Activated CD4-positive, CD25-positive, alpha-beta regulatory T cell treated with anti-CD3 and anti-CD28 coated beads, Interleukin-2, amount 50 U/mL, for 72 hours (primary cell): ENCODE measurements around the gene ZNF768.
A peak's percentile ranks its signal among the peaks of the same experiment; 100 is the strongest.
"Not testable (repeated sequence)": the region's sequence is repeated elsewhere in the genome, so short reads cannot be mapped to it uniquely, and the experiment has no call there.

Experiments
- DNase-seq: peaks from one replicate; pipeline ENCODE4 v3.0.0; 2021

Gene ZNF768

DNA sequence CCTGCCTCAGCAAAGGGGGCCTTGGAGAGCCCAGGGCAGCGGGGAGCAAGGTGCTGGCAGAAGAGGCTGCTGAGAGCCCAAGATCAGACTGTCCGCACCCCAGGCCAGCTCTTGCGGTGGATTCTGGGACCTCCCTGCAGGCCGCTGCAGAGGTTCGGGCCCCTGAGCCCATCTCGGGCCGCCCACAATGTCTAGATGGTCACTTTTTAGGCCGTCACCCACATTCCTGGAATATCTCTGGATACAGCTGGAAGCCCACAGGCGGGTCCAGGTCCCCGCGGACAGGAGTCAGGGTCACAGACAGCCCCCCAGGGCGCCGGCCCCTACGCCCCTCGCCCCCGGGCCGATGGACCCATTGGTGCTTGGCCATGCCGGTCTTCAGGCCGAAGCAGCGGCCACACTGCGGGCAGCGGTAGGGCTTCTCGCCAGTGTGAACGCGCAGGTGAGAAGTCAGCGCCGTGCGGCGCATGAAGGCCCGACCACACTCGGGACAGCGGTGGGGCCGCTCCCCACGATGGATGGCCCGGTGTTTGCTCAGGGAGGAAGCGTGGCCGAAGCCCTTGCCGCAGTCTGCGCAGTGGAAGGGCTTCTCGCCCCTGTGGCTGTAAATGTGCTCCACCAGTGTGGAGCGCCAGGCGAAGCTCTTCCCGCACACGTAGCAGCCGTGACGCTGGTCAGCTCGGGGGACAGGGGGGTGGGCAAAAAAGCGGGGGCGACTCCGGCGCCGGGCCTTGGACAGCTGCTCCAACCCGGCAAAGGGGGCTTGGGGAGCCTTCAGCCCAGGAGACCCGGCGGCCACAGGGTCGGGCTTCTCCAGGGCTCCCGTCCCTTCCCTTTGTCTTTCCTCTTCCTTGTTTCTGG is 6.1 kb upstream of the ZNF768 start:
- no peak for DNase-seq

DNA sequence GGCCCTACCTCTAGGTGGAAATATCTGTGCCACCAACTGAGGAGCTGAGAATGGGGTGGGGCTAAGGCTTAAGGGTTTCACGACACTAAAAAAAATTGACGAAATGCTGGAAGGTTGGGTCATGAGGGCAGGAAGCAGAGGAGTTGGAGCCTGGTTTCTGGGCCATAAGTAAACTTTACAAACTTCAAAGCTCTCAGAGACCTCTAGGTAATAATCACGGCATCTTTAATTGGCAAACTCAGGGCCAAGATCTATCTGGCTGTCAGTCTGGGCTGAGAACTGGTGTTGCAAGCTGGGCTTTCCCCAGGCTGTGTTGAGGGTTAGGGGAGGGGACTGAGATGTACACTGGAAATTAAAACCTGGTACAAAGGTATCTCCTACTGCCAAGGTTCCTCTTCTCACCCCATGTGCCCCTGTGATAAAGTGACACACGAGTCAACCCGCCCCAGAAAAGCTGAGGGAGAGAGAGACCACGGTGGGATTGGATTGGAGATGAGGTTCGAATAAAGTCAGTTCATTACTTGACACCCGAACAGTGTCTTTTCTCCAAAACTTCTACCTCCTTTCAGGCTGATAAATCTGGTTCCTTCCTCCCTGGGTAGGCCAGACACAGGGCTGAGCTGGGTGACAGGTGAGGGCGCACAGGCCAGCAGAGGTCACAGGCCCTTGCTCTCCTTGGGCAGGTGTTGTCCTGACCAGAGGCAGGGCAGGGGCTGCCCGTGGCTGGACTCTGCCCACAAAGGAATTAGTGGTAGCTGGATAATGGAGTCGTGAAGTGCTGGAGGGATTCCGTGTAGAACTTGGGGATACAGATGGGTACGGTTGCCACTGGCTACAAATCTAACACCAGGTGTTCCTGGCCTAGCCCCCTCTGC is 4.0 kb upstream of the ZNF768 start:
- no peak for DNase-seq

DNA sequence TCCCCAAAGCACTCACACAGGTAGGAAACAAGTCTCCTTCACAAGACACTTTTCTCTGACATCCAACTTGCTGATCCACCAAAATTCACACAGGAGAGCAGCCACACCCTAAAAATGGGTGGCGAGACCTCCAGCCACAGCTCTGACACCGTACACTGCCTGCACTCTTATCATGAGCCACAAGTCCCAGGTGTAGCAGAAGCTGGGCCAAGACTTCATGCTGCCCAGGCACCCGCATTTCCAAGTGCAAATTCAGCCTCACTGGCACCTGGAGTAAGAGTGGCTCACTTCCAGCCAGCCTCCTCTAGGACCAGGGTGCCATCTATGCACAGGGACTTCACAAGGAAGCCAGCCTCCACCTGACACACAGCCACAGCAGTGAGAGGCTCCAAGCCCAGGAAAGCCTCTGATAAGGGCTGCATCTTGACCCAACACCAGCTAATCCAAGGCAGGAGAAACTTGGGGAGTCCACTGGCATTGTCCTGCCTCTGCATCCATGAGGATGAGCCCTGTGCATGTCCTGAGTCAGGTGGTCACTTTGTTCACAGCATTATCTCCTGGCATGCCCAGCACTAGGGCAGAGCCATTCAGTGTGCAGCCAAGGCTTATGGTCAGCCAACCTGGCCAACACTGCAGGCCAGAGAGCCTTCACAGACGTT is 2.6 kb upstream of the ZNF768 start:
- DNase-seq: no peak

DNA sequence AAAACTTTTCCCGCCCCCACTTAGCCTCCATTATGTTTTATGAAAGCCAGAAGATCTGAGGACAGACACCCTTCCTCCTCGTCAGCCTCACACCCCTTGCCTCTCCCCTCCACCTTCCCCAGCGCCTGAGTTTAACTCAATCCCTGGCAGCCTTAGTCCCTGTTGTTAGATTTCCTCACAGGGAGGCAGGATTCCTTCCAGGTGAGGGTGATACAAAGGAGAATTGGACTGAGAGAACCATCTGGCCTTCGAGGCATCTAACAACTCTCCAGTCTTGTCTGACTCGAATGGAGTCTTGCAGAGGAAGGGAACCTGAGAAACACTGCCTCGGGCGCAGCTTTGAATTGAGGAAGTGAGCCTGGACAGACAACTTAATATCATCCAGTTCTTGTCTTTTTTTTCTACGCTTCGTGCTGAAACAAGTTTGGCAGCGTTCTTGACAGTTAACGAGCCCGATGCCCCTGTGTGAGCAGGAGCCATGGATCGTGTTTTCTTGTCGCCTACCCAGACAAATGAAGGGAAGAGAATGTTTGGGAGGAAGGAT is 1.3 kb upstream of the ZNF768 start:
- no peak for DNase-seq

DNA sequence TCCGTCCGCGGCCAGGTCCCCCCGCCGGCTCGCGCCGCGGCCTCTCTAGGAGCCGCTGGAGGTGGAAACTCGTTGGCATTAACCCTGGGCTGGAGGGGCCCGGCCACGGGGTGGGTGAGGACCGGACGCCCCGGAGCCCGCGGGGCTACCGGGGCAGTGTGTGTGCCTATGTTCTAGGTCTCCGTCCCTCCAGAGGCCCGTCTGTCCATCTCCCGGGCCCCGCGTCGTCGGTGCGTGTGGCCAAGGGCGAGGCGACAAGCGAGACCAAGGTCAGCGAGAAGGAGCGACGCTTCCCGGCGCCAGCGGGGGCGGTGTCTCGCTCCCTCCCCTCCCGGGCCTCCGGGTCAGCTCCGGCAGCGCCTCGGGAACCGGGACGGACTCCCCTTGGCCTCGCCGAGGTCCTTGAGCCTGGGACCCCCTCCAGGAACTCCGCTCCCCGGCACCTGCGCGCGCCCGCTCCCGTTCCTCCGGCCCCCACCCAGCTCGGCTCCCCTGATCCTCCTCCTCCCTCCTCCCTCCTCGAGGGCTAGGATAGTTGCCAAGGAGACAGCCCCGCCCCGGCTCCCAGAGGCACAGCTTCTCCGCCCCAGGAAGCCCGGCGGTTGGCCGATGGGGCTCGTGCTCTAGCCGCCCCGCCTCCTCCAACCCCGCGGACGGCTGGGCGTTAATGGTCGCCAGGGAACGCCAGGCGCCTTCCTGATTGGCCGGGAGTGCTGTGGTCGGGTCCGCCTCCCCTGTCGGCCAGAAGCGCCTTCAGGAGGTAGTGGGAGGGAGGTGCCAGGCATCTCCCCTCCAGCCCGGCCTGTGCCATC is 663 bp upstream of the ZNF768 start:
- DNase-seq: peak; percentile 87

DNA sequence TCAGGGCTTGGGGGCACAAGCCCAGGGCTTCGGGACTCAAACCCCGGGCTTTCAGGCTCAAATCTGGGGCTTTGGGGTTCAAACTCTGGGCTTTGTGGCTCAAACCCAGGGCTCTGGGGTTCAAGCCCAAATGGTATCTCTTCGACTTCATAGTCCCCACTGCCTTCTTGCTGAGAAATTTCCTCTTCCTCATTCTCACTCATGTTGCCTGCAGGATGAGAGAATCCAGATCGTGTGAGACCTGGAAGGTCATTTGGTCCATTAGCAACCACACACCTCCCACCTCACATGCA is 576 bp downstream of the ZNF768 start:
- no peak for DNase-seq

DNA sequence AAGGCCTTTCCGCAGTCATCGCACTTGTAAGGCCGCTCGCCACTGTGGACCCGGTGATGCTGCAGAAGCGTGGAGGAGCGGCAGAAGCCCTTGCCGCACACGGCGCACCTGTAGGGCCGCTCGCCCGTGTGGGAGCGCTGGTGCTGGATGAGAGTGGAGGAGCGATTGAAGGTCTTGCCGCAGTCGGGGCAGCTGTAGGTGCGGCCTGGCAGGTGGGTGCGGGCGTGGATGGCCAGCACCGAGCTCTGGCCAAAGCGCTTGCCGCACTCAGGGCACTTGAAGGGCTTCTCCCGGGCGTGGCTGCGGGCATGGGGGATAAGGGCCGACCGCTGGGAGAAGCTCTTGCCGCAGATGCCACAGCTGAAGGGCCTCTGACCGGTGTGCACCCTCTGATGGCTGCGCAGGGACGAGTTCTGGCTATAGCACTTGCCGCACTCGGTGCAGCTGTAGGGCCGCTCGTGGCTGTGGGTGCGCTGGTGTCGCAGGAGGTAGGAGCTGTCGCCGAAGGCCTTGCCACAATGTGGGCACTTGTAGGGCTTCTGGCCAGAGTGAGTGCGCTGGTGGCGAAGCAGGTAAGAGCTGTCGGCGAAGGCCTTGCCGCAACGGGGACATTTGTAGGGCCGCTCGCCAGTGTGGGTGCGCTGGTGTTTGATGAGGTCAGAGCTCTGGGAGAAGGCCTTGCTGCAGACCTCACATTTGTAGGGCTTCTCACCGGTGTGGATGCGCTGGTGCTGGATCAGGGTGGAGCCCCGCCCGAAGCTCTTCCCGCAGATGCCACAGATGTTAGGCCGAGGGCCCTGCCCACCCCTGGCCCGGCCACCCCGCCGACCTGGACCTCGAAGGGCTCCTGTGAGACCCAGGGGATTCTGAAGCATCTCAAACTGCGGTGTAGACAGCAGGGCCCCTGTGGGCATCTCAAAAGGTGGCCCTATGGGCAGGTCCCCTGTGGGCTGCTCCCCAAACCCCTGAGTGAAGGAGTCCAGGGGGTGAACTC is 1.5 kb downstream of the ZNF768 start:
- no peak for DNase-seq

DNA sequence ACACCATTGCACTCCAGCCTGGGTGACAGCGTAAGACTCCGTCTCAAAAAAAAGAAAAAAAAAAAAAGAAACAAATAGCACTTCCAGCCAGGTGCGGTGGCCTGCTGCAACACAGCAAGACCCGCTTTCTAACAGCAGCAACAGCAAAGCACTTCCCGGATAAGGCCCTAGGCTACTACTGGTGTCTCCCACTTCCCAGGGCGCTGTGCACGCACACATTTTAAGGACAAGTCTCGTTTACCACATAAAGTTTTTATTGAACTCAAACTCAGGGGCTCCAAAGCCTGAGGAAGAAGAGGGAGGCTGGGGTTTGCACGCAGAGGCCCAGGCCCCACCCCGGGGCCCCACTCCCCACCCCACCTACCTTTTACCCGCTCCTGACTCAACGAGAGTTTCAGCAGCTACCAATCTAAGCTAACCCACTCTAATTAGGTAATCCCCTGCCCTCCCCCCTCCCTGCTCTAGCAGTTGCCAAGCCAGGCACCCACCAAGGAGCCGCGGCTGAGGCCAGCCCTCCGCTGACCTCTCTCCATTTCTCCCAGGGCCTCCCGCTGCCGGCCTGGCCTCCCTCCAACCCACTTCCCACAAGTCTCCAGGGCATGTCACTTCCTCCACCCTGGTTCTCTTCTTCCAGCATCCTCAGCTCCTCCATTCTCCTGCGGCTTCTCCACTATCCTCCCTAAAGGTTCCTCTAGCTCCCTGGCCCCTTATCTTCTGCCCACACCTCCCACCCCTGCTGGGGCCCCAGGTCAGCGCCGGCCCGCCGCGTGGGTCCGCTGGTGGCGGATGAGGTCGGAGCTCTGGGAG is 2.4 kb downstream of the ZNF768 start:
- no peak for DNase-seq

DNA sequence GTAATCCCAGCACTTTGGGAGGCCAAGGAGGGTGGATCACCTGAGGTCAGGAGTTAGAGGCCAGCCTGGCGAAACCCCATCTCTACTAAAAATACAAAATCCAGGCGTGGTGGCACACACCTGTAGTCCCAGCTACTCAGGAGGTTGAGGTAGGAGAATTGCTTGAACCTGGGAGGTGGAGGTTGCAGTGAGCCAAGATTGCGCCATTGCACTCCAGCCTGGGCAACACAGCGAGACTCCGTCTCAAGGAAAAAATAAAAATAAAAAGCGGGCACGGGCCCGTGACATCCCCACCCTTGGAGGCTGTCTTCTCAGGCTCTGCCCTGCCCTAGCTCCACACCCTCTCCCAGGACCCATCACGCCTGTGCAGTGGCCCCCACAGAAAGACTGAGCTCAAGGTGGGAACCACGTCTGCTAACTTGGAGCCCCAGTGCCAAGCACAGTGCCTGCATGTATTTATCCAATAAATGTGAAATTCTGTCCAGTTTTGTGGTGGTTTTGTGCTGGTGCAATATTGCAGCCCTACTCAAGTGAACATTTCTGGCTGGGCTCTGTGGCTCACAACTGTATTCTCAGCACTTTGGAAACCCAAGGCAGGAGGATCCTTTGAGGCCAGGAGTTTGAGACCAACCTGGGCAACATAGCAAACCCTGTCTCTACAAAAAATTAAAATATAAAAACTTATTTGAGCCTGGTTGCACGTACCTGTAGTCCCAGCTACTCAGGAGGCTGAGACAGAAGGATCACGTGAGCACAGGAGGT is 3.5 kb downstream of the ZNF768 start:
- DNase-seq: not testable (repeated sequence)

DNA sequence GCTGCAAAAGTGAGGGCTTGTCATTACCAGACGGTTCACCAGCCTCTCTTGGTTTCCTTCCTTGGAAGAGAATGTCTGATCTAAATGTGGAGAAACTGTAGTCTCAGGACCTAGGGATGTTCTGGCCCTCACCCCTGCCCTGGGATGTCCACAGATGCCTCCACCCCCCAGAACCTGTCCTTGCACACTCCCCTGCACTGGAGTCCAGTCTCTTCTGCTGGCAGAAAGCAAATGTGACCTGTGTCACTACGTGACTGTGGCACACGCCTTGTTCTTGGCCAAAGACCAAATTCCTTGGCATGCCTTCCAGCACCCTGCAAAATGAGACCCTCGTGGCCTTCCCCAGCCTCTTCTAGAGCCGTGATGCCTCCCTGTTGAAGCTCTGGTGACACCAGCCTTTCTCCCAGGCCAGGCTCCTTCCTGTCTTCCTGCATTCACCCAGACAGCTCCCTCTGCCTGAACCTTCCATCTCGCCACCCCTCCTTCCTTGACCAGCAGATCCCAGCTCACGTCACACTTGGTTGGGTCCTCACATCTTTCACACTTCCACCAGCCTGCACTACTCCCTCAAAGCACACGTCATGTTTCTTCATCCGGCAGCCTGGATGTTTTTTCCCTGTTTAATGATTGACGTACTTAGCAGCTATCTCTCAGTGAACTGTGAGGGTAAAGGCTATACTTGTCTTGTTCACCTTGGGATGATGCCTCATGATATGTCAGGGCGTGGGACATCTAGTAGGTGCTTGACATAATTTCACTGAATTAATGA is 4.3 kb downstream of the ZNF768 start:
- no peak for DNase-seq

DNA sequence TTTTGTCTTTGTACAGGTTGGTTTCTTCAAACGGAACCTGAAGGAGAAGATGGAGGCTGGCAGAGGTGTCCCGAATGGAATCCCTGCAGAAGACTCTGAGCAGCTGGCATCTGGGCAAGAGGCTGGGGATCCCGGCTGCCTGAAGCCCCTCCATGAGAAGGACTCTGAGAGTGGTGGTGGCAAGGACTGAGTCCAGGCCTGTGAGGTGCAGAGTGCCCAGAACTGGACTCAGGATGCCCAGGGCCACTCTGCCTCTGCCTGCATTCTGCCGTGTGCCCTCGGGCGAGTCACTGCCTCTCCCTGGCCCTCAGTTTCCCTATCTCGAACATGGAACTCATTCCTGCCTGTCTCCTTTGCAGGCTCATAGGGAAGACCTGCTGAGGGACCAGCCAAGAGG is 4.9 kb downstream of the ZNF768 start:
- DNase-seq: no peak

DNA sequence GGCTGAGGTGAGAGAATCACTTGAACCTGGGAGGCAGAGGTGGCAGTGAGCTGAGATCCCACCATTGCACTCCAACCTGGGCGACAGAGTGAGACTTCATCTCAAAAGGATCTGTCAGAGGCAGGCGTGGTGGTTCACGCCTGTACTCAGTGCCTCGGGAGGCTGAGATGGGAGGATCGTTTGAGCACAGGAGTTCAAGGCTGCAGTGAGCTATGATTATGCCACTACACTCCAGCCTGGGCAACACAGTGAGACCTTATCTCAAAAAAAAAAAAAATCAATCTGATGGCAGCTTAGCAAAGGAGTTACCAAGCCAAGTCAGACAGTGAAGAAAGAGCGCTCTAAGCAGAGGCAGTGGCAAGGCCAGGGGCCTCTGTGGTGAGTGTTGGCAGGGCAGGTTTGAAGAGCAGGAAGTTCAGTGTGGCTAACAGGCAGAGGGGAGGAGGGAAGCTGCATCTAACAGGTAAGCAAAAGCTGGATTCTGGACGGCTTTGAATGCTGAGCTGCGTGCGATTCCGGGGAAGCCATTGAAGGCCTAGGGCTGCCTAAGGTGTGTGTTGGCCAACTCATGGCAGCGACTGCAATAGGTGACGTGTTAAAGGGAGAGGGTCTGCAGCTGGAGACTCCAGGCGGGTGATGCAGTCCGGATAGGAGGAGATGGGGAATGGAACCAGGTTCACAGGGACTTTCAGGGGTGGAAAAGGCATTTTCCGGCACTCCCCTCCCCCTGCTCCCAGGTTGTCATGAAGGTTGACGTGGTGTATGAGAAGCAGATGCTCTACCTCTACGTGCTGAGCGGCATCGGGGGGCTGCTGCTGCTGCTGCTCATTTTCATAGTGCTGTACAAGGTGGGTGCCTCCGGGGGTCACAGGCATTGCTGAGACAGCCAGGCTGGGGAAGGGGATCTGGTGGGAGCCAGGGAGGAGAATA is 7.0 kb downstream of the ZNF768 start:
- DNase-seq: no peak

DNA sequence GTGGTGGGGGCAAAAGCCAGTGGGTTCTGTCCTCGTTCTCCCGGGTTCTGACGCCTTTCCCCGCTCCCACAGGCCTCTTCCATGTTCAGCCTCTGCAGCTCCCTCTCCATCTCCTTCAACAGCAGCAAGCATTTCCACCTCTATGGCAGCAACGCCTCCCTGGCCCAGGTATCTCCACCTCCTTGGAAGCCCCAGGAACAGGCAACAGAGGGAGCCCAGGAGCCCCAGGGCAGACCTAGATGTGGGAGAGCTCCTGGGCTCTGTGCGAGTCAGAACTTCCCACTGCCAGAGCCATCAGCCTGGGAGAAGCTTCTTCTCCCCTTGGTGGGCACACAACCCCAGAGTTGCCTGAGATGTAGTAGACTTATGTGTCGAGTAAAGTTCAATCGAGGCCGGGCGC is 7.8 kb downstream of the ZNF768 start:
- DNase-seq: no peak

DNA sequence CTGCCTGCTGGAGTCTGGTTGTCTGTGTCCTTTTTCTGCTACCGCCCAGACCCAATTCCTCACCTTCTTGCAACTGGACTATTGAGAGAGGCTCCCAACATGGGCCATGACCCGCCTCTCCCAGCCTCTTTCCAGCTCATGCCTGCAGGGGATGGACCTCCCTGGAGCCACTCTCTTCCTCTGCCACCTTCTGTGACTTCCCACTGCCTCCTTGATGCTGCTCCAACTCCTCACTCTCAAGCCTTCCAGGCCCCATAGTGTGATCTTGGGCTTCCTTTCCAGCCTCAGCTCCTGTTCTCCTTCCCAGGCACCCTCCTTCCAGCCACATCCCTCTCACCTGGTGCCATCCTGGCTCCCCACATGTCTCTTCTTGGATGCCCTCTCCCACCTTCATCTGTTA is 11.1 kb downstream of the ZNF768 start:
- no peak for DNase-seq

DNA sequence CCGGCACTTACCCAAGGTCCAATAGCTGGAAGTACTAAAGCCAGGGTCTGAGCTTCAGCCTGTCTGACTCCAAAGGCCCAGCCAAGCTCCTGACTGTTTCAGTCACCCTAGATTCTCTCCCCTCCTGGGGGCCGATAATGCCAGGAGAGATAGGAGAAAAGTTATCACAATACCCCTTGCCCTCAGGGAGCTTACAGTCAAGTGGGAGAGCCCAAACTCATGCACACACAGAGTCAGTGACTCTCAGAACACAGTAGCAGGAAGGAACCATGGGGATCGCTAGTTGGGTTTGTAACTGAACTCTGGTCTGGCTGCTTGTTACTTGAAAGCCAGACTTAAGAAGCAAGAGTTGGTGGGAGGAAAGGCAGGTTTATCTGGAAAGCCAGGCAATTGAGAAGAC is 14.9 kb downstream of the ZNF768 start:
- DNase-seq: no peak

DNA sequence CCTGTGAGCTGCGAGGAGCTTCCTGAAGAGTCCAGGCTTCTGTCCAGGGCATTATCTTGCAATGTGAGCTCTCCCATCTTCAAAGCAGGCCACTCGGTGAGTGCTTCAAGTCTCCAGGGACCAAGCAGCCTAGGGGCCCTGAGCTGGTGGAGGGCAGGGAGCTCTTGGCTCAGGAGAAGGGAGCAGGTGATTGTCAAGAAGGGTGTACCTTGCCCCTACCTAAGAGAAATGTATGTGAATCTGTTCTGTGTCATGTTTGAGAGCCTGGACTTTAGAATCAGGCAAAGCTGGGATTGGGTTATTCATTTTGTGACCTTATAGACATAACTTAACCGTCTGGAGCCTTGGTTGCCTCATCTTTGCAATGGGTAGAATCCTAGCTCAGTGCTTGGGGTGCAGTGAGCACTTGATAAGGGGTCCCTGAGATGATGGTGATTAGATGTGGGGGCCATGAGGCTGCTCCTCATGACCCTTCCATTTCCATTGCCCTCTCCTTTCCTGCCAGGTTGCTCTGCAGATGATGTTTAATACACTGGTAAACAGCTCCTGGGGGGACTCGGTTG is 15.9 kb downstream of the ZNF768 start:
- DNase-seq: no peak

DNA sequence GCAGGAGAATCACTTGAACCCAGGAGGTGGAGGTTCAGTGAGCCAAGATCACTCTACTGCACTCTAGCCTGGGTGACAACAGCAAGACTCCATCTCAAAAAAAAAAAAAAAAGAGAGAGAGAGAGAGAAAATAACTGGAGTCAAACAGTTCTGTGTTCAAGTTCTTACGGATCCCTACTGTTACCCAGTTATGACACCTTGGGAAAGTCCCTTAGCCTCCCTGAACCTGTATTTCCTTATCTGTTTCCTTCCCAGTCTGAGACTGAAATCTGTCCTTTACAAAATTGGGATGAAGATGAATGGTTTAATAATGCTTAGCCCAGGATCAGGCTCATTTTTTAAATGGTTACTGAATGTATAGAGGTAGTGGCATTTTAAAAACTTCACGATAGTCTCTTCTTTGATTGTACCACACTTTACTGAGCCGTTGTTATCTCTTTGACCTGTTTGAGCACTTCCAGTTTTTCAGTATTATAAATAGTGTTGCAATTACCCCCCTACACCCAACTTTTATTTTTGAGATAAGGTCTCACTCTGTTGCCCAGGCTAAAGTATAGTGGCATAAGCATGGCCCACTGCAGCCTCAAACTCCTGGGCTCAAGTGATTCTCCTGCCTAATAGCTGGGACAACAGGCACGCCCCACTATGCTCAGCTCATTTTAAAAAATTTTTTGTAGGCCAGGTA is 17.1 kb downstream of the ZNF768 start:
- DNase-seq: no peak
